K562 (cell line): ENCODE results near the gene CNIH4. TPM values are rescaled to one million over a fixed set of nuclear protein-coding genes. Genes with fewer than 3 reads are reported as not detected.
"Not testable (repeated sequence)": the region's sequence is repeated elsewhere in the genome, so short reads cannot be mapped to it uniquely, and the experiment has no call there.

ENCODE experiments used
- ATAC-seq: fragments of 200-7000 bp; cut with Tn5 transposase; 3 replicates; pipeline ENCODE4 v1.9.1; 2020; ENCODE audit warnings: moderate library complexity
- BruUV-seq: library from RNA; stranded (reverse); fragments of 400-500 nt; replicated peaks from 2 replicates; lab custom pipeline; 2021; lab: Mats Ljungman, UMichigan
- CTCF ChIA-PET: fragments of 300-600 bp; formaldehyde crosslinking; extraction: SDS; loops from one replicate; lab custom pipeline; 2021; ENCODE audit warnings: low intra/inter-chr PET ratio; lab: Yijun Ruan, JAX
- POLR2A ChIA-PET: fragments of 300-600, 350-650 bp; sonication (Branson Sonifier 250); formaldehyde crosslinking; extraction: SDS; loops from one replicate; lab custom pipeline; 2021; ENCODE audit warnings: antibody characterized with exemption, inconsistent platforms; lab: Yijun Ruan, JAX
- DNase-seq, 4 experiments: peaks; one replicate each; pipeline versions ENCODE4 v3.0.0 to v3.0.0-alpha.2; 2011 to 2018; ENCODE audit warnings: low spot score in 3 of 4, mixed read lengths in 3 of 4; ENCODE audit errors: extremely low read depth in 1 of 4
- FAIRE-seq: peaks from 2 replicates; lab custom pipeline; 2011; peaks lifted over from hg19 to GRCh38; lab: Jason Lieb, UNC
- H2AFZ ChIP-seq: 2 replicates; pipeline ENCODE4 v1.6.0; 2011; ENCODE audit warnings: low read depth, low read length, control low read depth, inconsistent platforms
- H3K27ac ChIP-seq: fragments of 200-600 bp; 3 replicates; pipeline ENCODE4 v1.8.0; 2011; ENCODE audit warnings: low read depth, mild to moderate bottlenecking, control low read depth, inconsistent platforms, low read length, moderate library complexity, mixed read lengths; ENCODE audit errors: extremely low read depth
- H3K27me3 ChIP-seq, 2 experiments: fragments of 300-600 bp in 1 of 2; 2 replicates in 1 of 2; 3 replicates in 1 of 2; pipeline versions ENCODE4 v1.6.0 to v1.8.0; 2011; ENCODE audit warnings: inconsistent platforms in 2 of 2, low read length in 2 of 2, mild to moderate bottlenecking in 1 of 2, mixed read lengths in 1 of 2, moderate library complexity in 1 of 2; ENCODE audit not compliant: control insufficient read depth in 2 of 2, insufficient read depth in 2 of 2
- H3K36me3 ChIP-seq: fragments of 300-600 bp; 3 replicates; pipeline ENCODE4 v1.8.0; 2011; ENCODE audit warnings: mild to moderate bottlenecking, low read length, inconsistent platforms; ENCODE audit not compliant: control insufficient read depth, insufficient read depth
- H3K4me1 ChIP-seq, 2 experiments: fragments of 200-600 bp in 1 of 2; replicated peaks in 1 of 2; 2 replicates in 1 of 2; 3 replicates in 1 of 2; pipeline versions ENCODE4 v1.5.1 to v1.8.0; 2011; ENCODE audit warnings: inconsistent platforms in 2 of 2, low read length in 2 of 2, mild to moderate bottlenecking in 1 of 2, mixed read lengths in 1 of 2, moderate library complexity in 1 of 2; ENCODE audit not compliant: control insufficient read depth in 2 of 2, insufficient read depth in 2 of 2
- H3K4me2 ChIP-seq: 2 replicates; pipeline ENCODE4 v1.6.1; 2011; ENCODE audit warnings: low read length, control low read depth, inconsistent platforms, mixed read lengths; ENCODE audit not compliant: insufficient read depth
- H3K4me3 ChIP-seq: fragments of 200-600 bp; sonication (generic), shearing (Covaris generic); 2 replicates; pipeline ENCODE4 v1.5.1; 2016; ENCODE audit warnings: control low read depth, inconsistent platforms
- H3K79me2 ChIP-seq: fragments of 200-600 bp; 3 replicates; pipeline ENCODE4 v1.8.0; 2011; ENCODE audit warnings: low read length, inconsistent platforms; ENCODE audit not compliant: control insufficient read depth, insufficient read depth
- H3K9ac ChIP-seq, 2 experiments: 2 replicates each; pipeline versions ENCODE4 v1.6.0 to v1.6.1; 2011; ENCODE audit warnings: low read depth in 2 of 2, low read length in 2 of 2, control low read depth in 1 of 2, inconsistent platforms in 1 of 2, mild to moderate bottlenecking in 1 of 2, mixed read lengths in 1 of 2; ENCODE audit not compliant: insufficient read depth in 1 of 2
- H3K9me1 ChIP-seq: one replicate; pipeline ENCODE4 v1.6.0; 2011; ENCODE audit warnings: inconsistent platforms, mild to moderate bottlenecking, low read length, moderate library complexity; ENCODE audit not compliant: control insufficient read depth, insufficient read depth
- H3K9me3 ChIP-seq: replicated peaks from 2 replicates; pipeline ENCODE4 v1.5.1; 2011; ENCODE audit warnings: low read depth, low read length, inconsistent platforms; ENCODE audit not compliant: control insufficient read depth, insufficient read depth
- H4K20me1 ChIP-seq: replicated peaks from 2 replicates; pipeline ENCODE4 v1.6.1; 2011; ENCODE audit warnings: low read length, inconsistent platforms, mixed read lengths; ENCODE audit not compliant: control insufficient read depth, insufficient read depth
- CREBBP ChIP-seq: IDR thresholded peaks from one replicate; pipeline ENCODE4 v1.6.1; 2012; ENCODE audit warnings: low read depth, mild to moderate bottlenecking, control low read depth, inconsistent platforms, low read length
- FOXP1 ChIP-seq: sonication (generic); formaldehyde crosslinking; IDR thresholded peaks from 2 replicates; pipeline ENCODE4 v1.8.0; 2022; ENCODE audit warnings: mild to moderate bottlenecking, missing genetic modification reagents
- FUS ChIP-seq: fragments of 200-400 bp; formaldehyde crosslinking; optimal IDR thresholded peaks from 2 replicates; pipeline ENCODE3; 2017; ENCODE audit warnings: low read depth, low read length
- HNRNPK ChIP-seq: fragments of 200-400 bp; formaldehyde crosslinking; IDR thresholded peaks from one replicate; pipeline ENCODE4 v1.6.1; 2018; ENCODE audit warnings: mild to moderate bottlenecking, low read depth, low read length; ENCODE audit not compliant: poor library complexity, severe bottlenecking
- MCM7 ChIP-seq, 2 experiments: fragments of 450-650 bp; IDR thresholded peaks; 2 replicates each; pipeline ENCODE4 v1.6.1; 2016 to 2018
- MECOM ChIP-seq: fragments of 250-450 bp; sonication (Bioruptor Pico); IDR thresholded peaks from 2 replicates; pipeline ENCODE4 v1.8.0; 2022; ENCODE audit warnings: inconsistent platforms
- NR4A1 ChIP-seq, 2 experiments: fragments of 250-450 bp in 1 of 2; fragments of 450-650 bp in 1 of 2; sonication (Bioruptor Pico) in 1 of 2; IDR thresholded peaks; 2 replicates each; pipeline versions ENCODE4 v1.4.0 to v1.6.1; 2016 to 2020; ENCODE audit warnings: mild to moderate bottlenecking in 2 of 2, missing compliant biosample characterization in 1 of 2, missing genetic modification characterization in 1 of 2, moderate library complexity in 1 of 2
- ZNF134 ChIP-seq: fragments of 250-450 bp; sonication (Bioruptor Pico); conservative IDR thresholded peaks from 2 replicates; pipeline ENCODE4 v1.4.0; 2020
- ZNF431 ChIP-seq: sonication (generic); formaldehyde crosslinking; IDR thresholded peaks from 2 replicates; pipeline ENCODE4 v1.8.0; 2022; ENCODE audit warnings: mild to moderate bottlenecking, missing genetic modification reagents
- WGBS: fragments of 100-300 bp; shearing (Covaris generic); methylation state at CpG from one replicate; pipeline ENCODE4 v1.1.6; 2016; ENCODE audit warnings: low coverage, mixed read lengths; ENCODE audit not compliant: insufficient coverage; ENCODE audit errors: missing lambda C conversion rate; 5-methylcytosine and 5-hydroxymethylcytosine counted together
- in situ Hi-C: fragments of 300-500 bp; cut with MboI; formaldehyde crosslinking; loops from 4 replicates; pipeline ENCODE4 v1.15.0; 2018; ENCODE audit warnings: inconsistent platforms, mixed read lengths
- intact Hi-C: fragments of 100-400 bp; cut with micrococcal nuclease; formaldehyde crosslinking; loops from 2 replicates; pipeline ENCODE4 v1.14.2; 2022
- polyA plus RNA-seq, 8 experiments: library from polyadenylated mRNA; depleted of rRNA in 4 of 8; stranded (reverse) in 5 of 8; unstranded in 3 of 8; fragments of >200 nt; fragmentation: Nextera tagmentation in 2 of 8; fragmentation: Illumina TruSeq in 1 of 8; extraction: Ambion mirVana in 2 of 8; extraction: Trizol in 1 of 8; gene quantifications; 2 replicates each; pipeline versions ENCODE4 v1.2.1 to v1.2.3, GENCODE V29; 2011 to 2014; ENCODE audit warnings: inconsistent platforms in 1 of 8, missing spikeins in 1 of 8
- total RNA-seq, 7 experiments: library from RNA; depleted of rRNA in 6 of 7; stranded (reverse); fragments of >200 nt in 6 of 7; fragmentation: Illumina TruSeq in 2 of 7; extraction: Trizol in 2 of 7; gene quantifications; 2 replicates each; pipeline versions ENCODE4 v1.2.1 to v1.2.3, GENCODE V29; 2011 to 2021; ENCODE audit warnings: low replicate concordance in 1 of 7
- TF ChIP-seq, protein P1 (sequence below): fragments of 250-450 bp; sonication (Bioruptor Pico); IDR thresholded peaks from 2 replicates; pipeline ENCODE4 v1.5.0; 2020; ENCODE audit warnings: mild to moderate bottlenecking

The CNIH4 gene
- total and polyA plus RNA-seq, 9 of the 15 experiments (the other 6 are each of a cell fraction or from before 2014, with no cell fraction given): 41.3 to 266 (median 61.1) TPM

DNA sequence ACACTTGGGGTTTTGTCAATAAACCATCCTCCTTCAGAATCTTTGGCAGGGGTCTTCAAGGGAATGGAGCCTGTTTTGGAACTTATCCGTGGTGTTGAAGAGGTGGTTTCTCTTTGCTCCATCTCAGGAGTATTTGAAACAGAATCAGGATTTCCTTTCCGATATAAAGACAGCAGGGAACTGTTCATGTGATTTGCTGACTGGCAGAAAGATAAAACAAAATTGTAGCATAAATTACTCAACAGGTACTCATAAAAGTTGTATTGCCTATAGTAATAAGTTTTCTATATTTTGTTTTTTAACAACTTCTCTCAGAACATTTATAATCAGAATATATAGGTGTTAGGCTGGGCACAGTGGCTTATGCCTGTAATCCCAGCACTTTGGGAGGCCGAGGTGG, 48.6 kb upstream of the CNIH4 start (continued):
- TF ChIP-seq CREBBP (no peak), ZNF431 (CRISPR knock-in tag) (no peak), FUS (no peak), HNRNPK (no peak), MECOM (CRISPR knock-in tag) (no peak), NR4A1 (CRISPR knock-in tag; IDR thresholded peaks at IDR 0.05) (no peak), NR4A1 (tag; IDR thresholded peaks at IDR 0.05) (no peak), ZNF134 (no peak), MCM7 (IDR thresholded peaks at IDR 0.05) (no peak), FOXP1 (CRISPR knock-in tag) (no peak)
- TF ChIP-seq, protein P1, sequence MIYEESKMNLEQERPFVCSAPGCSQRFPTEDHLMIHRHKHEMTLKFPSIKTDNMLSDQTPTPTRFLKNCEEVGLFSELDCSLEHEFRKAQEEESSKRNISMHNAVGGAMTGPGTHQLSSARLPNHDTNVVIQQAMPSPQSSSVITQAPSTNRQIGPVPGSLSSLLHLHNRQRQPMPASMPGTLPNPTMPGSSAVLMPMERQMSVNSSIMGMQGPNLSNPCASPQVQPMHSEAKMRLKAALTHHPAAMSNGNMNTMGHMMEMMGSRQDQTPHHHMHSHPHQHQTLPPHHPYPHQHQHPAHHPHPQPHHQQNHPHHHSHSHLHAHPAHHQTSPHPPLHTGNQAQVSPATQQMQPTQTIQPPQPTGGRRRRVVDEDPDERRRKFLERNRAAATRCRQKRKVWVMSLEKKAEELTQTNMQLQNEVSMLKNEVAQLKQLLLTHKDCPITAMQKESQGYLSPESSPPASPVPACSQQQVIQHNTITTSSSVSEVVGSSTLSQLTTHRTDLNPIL (CRISPR knock-in tag): no peak
- TF ChIP-seq, all 486 proteins: peak for 5

DNA sequence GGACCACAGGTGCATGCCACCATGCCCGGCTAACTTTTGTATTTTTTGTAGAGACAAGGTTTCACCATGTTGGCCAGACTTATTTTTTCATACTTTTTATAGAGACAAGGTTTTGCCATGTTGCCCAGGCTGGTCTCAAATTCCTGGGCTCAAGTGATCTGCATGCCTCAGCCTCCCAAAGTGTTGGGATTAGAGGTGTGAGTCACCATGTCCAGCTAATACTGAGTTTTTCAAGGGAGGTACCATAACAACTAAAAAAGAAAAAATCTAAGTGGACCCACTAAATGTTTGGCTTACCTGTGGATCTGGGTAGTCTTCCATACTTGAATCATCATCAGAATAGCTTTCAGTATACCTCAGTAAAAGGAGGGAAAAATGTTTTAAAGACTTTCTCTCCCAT, 45.2 kb upstream of the CNIH4 start:
- H3K4me2 ChIP-seq, H3K9me1 ChIP-seq, H3K79me2 ChIP-seq, H3K9ac ChIP-seq, intact Hi-C loops, H3K4me1 ChIP-seq, DNase-seq, H3K27me3 ChIP-seq, in situ Hi-C loops, H3K4me3 ChIP-seq, H2AFZ ChIP-seq, ATAC-seq, CTCF ChIA-PET, H3K9me3 ChIP-seq, BruUV-seq, H4K20me1 ChIP-seq, FAIRE-seq, H3K27ac ChIP-seq: not testable (repeated sequence)
- peaks cover 89% of the 10 kb centered on the region for H3K36me3 ChIP-seq
- 100% methylated on average over 1 of the region's 1 CpG for WGBS
- POLR2A ChIA-PET: interaction anchor here (0.7 to 3.3 kb wide), 4 partner anchors 9 to 24 kb away, joined by 3 to 17 read pairs (median 4); no protein-coding TSS in a partner anchor
